ENCODE data around the gene NFYB.
"Not testable (repeated sequence)": the region's sequence is repeated elsewhere in the genome, so short reads cannot be mapped to it uniquely, and the experiment has no call there.

NFYB gene

GRCh38 chr12:104137902-104138796 is at the start of gene NFYB:
Gene NFYB, minus strand, starts transcription at chr12:104138210. Its CDS starts 2,757 bp downstream, at chr12:104135453.
- peak; percentile 76 to 89 for DNase-seq (ENCODE audit: extremely low read depth in 1 of 2, low read depth in 1 of 2)

GRCh38 chr12:104187446-104188155 is 49.6 kb upstream of the NFYB start:
- no peak for DNase-seq (ENCODE audit: extremely low read depth in 1 of 2, low read depth in 1 of 2)

- no peak for DNase-seq (ENCODE audit: extremely low read depth in 1 of 2, low read depth in 1 of 2)
These were observed 45.4 kb upstream of the NFYB start for GRCh38 chr12:104183443-104183842.

DNA sequence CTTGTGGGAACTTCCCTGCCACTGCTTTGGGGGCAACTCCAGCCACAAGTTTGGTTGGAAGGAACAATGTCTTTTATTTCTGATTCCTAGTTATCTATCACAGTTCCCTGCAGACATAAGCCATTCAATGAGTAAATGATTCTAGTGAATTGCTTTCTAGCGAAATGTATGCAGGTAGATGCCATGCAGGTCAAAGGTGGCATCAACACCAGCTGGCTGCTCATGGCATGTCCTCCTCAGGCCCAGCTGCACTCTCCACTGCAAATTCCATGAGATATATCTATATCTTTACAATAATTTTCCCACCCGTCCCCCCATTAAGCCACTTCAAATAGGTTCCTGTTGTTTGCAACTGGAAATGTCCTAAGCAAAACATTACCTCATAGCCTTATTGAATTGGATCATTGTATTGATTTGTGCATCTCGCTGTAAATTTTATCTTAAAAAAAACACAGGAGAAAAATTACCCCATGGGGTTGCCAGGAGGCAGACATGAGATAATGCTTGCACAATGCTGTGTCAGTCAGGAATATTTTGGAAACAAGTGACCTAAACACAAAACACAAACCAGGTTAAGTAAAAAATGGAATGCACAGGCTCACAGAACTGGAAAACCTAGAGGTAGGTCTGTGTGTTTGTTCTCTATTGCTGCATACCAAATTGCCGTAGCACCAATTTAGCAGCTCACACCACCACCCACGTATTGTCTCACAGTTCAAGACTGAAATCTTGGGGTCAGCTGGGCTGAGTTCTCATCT is 44.8 kb upstream of the NFYB start:
- DNase-seq (ENCODE audit: extremely low read depth in 1 of 2, low read depth in 1 of 2): no peak

- DNase-seq (ENCODE audit: extremely low read depth in 1 of 2, low read depth in 1 of 2): no peak
These were observed 44.1 kb upstream of the NFYB start for GRCh38 chr12:104182144-104182543.

- no peak for DNase-seq (ENCODE audit: extremely low read depth in 1 of 2, low read depth in 1 of 2)
These were observed 43.3 kb upstream of the NFYB start for GRCh38 chr12:104181313-104181712.

DNA sequence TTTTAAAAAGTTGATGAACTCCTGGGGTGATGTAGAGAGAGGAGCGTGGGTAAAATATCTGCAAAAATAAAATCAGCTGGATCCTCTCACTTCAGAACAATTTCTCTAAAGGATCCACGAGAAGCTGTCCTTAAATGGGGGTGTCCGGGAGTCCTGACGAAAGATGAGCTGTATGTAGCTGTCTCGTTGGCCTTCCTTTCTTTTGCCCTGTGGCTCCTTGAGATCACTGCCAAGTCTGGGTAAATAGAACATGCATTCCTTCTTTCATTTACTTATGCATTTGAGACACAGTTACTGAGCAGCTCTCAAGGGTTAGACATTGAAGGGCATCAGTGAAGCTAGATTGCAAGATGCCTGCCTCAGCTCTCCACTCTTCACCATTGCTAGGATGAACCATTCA is 42.4 kb upstream of the NFYB start:
- DNase-seq (ENCODE audit: extremely low read depth in 1 of 2, low read depth in 1 of 2): no peak

- DNase-seq (ENCODE audit: extremely low read depth in 1 of 2, low read depth in 1 of 2): peak in 1 of 2 donors; percentile 4
These were observed 39.9 kb upstream of the NFYB start for GRCh38 chr12:104177663-104178501.

GRCh38 chr12:104177336-104177662 is 39.3 kb upstream of the NFYB start:
- DNase-seq (ENCODE audit: extremely low read depth in 1 of 2, low read depth in 1 of 2): no peak

GRCh38 chr12:104175726-104176247 is 37.8 kb upstream of the NFYB start:
- no peak for DNase-seq (ENCODE audit: extremely low read depth in 1 of 2, low read depth in 1 of 2)

DNA sequence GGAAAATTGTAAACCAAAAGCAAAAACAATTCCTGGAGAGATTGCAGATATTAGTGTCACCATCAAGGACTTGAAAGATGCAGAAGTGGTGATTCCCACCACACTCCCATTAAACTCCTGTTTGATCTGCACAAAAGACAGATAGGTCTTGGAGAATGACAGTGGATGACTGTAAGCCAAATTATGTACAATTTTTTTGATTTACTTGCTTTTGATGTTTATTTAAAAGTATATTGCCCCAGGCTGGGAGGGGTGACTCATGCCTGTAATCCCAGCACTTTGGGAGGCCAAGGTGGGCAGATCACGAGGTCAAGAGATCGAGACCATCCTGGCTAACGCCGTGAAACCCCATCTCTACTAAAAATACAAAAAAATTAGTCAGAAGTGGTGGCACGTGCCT is 35.8 kb upstream of the NFYB start:
- DNase-seq (ENCODE audit: extremely low read depth in 1 of 2, low read depth in 1 of 2): not testable (repeated sequence)

GRCh38 chr12:104172570-104172947 is 34.5 kb upstream of the NFYB start:
- DNase-seq (ENCODE audit: extremely low read depth in 1 of 2, low read depth in 1 of 2): no peak

GRCh38 chr12:104171785-104172569 is 34.0 kb upstream of the NFYB start:
- no peak for DNase-seq (ENCODE audit: extremely low read depth in 1 of 2, low read depth in 1 of 2)

DNA sequence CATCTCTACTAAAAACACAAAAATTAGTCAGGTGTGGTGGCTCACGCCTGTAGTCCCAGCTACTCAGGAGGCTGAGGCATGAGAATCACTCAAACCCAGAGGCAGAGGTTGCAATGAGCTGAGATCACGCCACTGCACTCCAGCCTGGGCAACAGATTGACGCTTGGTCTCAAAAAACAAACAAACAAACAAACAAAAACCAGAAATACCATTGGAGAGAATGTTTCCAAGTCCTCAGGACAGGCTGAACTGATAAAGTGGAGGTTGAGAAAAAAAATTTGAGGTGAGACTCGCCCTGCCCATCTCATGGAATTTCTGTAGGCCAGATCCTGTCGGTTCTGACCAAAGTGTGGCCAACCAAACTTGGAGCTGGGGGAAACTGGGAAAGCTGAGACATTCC is 30.6 kb upstream of the NFYB start:
- no peak for DNase-seq (ENCODE audit: extremely low read depth in 1 of 2, low read depth in 1 of 2)

DNA sequence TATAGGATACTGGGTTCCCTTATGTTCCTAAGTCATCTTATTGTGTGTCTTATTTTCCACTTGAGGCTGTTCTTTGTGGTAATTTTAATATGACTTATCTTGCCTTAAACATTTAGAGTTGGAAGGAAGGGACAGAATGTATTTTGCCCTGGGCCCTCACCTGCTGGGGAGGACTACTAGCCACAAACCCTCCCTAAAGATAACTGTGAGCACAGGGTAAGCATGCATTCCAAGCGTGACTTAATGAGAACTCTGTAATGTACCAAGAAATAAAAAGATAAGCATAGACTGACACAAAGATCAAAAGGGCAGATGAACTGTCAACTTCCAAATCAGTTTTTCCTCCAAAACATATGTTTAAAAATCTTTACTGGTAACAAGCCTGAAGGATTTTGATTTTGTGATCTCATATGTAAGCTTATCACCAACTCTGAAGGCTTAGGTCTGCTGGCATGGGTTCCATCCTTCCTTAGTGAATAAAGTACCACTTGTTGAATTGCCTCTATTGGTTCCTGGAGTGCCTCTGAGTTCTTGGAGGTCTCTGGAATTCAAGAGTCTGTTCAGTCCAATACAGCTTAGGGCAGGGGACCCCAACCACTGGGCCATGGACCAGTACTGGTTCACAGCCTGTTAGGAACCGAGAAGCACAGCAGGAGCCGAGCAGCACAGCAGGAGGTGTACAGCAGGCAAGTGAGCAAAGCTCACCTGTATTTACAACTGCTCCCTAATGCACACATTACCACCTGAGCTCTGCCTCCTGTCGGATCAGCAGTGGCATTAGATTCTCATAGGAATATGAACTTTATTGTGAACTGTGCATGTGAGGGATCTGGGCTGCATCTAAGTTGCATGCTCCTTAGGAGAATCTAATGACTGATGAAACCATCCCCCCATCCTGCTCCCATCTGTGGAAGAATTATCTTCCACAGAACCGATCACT is 29.8 kb upstream of the NFYB start:
- DNase-seq (ENCODE audit: extremely low read depth in 1 of 2, low read depth in 1 of 2): no peak

GRCh38 chr12:104166465-104166864 is 28.5 kb upstream of the NFYB start:
- DNase-seq (ENCODE audit: extremely low read depth in 1 of 2, low read depth in 1 of 2): no peak

DNA sequence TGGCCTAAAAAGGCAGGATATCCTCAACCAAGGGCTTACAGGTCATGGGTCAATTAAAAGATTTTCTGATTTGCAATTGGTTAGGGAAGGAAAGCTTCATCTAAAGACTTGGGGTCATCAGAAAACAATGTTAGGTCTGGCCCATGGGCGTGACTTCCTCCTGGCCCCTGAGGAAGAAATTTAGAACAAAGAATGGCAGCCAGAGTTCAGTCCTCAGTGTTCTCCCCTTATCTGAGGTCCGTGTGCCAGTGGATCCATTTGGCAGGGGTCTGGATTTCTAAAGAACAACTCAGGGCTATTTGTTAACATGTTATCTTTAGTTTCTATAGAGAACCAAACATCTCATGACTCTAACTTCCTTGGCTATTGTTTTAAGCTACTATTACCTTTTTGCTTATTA is 27.8 kb upstream of the NFYB start:
- DNase-seq (ENCODE audit: extremely low read depth in 1 of 2, low read depth in 1 of 2): no peak

- DNase-seq (ENCODE audit: extremely low read depth in 1 of 2, low read depth in 1 of 2): no peak
These were observed 26.6 kb upstream of the NFYB start for GRCh38 chr12:104164634-104165033.

DNA sequence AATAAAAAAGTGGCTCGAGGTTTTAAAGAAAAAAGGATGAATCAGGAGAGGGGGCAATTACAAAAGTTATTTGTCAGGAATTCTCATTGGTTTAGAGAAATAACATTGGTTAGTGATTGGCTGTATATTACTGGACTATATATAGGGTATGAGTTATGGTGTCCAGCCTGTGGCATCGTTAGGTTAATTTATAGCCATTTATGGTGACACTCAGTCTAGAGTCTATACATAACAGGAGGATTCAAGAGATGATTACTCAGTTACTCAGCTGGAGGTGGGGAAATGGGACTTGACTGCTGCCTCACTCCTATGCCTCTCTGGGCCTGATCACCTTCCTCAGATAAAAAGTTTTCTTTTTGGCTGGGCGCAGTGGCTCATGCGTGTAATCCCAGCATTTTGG is 25.6 kb upstream of the NFYB start:
- DNase-seq (ENCODE audit: extremely low read depth in 1 of 2, low read depth in 1 of 2): no peak
